Endothelial cell (in vitro differentiated cells): ENCODE measurements around the gene USP25. TPM values are rescaled to one million over a fixed set of nuclear protein-coding genes. Genes with fewer than 3 reads are reported as not detected.

ENCODE experiments used
- DNase-seq: peaks from one replicate; pipeline ENCODE4 v3.0.0; 2021; ENCODE audit warnings: low spot score
- H3K27ac Mint-ChIP-seq: one replicate; pipeline ENCODE4 v1.8.0; 2021; ENCODE audit warnings: mixed read lengths, inconsistent platforms; ENCODE audit not compliant: unreplicated experiment
- H3K27me3 Mint-ChIP-seq: one replicate; pipeline ENCODE4 v1.8.0; 2021; ENCODE audit warnings: mild to moderate bottlenecking, moderate library complexity, mixed read lengths, inconsistent platforms; ENCODE audit not compliant: unreplicated experiment
- H3K36me3 Mint-ChIP-seq: one replicate; pipeline ENCODE4 v1.8.0; 2021; ENCODE audit warnings: mild to moderate bottlenecking, low read depth, mixed read lengths, inconsistent platforms; ENCODE audit not compliant: unreplicated experiment
- H3K4me1 Mint-ChIP-seq: one replicate; pipeline ENCODE4 v1.8.0; 2021; ENCODE audit warnings: mild to moderate bottlenecking, mixed read lengths, inconsistent platforms; ENCODE audit not compliant: unreplicated experiment
- H3K4me3 Mint-ChIP-seq: one replicate; pipeline ENCODE4 v1.8.0; 2021; ENCODE audit warnings: mild to moderate bottlenecking, mixed read lengths, inconsistent platforms; ENCODE audit not compliant: unreplicated experiment
- H3K9me3 Mint-ChIP-seq: one replicate; pipeline ENCODE4 v1.8.0; 2021; ENCODE audit warnings: mixed read lengths, inconsistent platforms; ENCODE audit not compliant: unreplicated experiment
- total RNA-seq: library from RNA; stranded (reverse); fragmentation: NEBNext Ultra II Directional; extraction: Animal tissue kit (Norgen Biotek cat#: 25700); gene quantifications from one replicate; pipeline ENCODE4 v1.2.1, GENCODE V29; 2021; ENCODE audit not compliant: unreplicated experiment
- TF ChIP-seq, protein P1 (sequence below): fragments of 200-600 bp; sonication (generic); IDR thresholded peaks from one replicate; pipeline ENCODE4 v1.5.0; 2021; ENCODE audit warnings: antibody characterized with exemption; ENCODE audit not compliant: unreplicated experiment

Gene USP25
- total RNA-seq, 1 donor from 2014 or later, result 38.0 TPM

DNA sequence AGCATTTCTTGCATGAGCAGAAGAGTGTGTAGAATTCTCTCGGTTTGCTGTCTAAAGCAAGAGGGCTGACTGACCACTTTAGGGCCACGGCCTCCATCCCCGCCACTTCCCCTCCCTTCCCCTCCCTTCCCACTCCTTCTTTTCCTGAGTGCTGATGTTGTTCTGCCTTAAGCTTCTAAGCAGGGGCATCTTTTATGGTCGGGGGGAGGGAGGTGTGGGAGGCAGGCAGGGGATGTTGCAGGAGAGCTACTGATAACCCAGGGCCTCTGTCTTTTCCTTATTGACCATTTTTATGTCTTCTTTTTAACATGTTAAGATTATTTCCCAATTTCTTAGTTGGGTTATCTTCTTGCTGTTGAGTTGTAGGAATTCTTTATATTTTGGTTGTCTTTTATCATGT lies 15.1 kb downstream of the USP25 start:
- Mint-ChIP-seq H3K4me1 (peaks cover 34% of the 10 kb centered on the region), H3K27ac (no peak overlapping the region), H3K4me3 (no peak overlapping the region), H3K36me3 (peaks cover 9% of the 10 kb centered on the region), H3K27me3 (peaks cover 5% of the 10 kb centered on the region), H3K9me3 (no peaks in the 10 kb centered on the region)
- DNase-seq, result no peak
- TF ChIP-seq, protein P1, sequence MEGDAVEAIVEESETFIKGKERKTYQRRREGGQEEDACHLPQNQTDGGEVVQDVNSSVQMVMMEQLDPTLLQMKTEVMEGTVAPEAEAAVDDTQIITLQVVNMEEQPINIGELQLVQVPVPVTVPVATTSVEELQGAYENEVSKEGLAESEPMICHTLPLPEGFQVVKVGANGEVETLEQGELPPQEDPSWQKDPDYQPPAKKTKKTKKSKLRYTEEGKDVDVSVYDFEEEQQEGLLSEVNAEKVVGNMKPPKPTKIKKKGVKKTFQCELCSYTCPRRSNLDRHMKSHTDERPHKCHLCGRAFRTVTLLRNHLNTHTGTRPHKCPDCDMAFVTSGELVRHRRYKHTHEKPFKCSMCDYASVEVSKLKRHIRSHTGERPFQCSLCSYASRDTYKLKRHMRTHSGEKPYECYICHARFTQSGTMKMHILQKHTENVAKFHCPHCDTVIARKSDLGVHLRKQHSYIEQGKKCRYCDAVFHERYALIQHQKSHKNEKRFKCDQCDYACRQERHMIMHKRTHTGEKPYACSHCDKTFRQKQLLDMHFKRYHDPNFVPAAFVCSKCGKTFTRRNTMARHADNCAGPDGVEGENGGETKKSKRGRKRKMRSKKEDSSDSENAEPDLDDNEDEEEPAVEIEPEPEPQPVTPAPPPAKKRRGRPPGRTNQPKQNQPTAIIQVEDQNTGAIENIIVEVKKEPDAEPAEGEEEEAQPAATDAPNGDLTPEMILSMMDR, result no peak

GRCh38 chr21:15748586-15748985 lies 18.8 kb downstream of the USP25 start:
- Mint-ChIP-seq H3K4me1 (peaks cover 9% of the 10 kb centered on the region), H3K27ac (no peak overlapping the region)

DNA sequence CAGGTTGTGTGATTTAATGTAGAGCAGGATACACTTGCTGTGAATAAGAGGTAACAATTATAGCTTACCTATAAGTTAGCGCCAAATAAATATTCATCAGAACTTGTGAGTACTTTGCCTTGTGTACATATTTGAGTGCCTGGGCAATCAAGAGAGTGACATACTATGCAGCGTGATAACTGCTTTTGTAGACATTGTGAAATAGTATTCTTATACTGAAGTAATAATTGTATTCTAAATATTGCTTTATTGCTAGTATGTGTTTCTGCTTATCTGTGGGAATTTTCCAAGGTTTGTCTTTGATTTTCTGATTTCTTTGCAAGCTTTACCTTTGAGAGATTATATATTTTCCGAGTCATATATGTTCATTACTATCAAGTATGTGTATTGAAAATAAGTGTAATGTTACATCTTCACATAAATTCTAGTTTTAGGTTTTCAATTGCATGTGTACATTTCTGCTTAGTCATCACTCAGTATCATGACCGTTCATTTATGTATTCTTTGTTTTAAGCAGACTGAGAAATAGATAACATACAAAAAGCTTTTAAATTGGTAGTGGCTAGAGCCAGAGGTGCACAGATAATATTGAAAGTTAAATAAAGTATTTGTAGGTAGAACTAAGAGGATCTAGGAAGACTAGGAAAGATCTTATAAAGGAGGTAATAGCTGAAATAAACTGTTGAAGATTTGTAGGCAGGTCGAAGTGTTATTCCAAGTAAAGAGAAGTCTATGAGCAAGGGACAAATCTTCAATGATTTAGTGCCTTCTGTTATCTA lies 19.5 kb downstream of the USP25 start:
- DNase-seq, result no peak
- Mint-ChIP-seq H3K36me3 (no peaks in the 10 kb centered on the region), H3K9me3 (no peaks in the 10 kb centered on the region), H3K27ac (no peak overlapping the region), H3K4me3 (no peak overlapping the region), H3K27me3 (no peaks in the 10 kb centered on the region), H3K4me1 (peaks cover 5% of the 10 kb centered on the region)
- TF ChIP-seq, protein P1, result no peak

More at GRCh38 chr21:15748586-15748985, 18.8 kb downstream of the USP25 start:
- DNase-seq, result no peak
- no peak overlapping the region for H3K4me3 Mint-ChIP-seq
- H3K27me3 Mint-ChIP-seq, result no peaks in the 10 kb centered on the region
- TF ChIP-seq, protein P1, result no peak
- no peaks in the 10 kb centered on the region for H3K9me3 Mint-ChIP-seq
- H3K36me3 Mint-ChIP-seq, result no peaks in the 10 kb centered on the region

DNA sequence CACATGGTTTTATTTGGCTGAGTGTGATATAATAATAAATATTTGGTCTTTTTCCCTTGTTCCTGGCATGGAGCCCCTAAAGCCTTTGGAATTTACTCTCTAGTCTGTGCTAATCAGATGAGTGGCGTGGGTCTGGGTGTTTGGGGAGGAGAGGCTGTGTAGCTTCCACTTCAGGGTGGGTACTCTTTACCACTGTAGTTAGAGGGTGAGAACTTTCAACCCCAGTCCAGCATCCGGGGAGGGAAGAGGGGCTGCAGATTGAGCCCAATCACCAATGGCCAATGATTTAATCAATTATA lies 20.0 kb downstream of the USP25 start:
- H3K36me3 Mint-ChIP-seq, result no peaks in the 10 kb centered on the region
- no peaks in the 10 kb centered on the region for H3K9me3 Mint-ChIP-seq
- TF ChIP-seq, protein P1, result no peak
- no peak for DNase-seq
- peaks cover 7% of the 10 kb centered on the region for H3K4me1 Mint-ChIP-seq
- H3K27me3 Mint-ChIP-seq, result no peaks in the 10 kb centered on the region
- no peak overlapping the region for H3K4me3 Mint-ChIP-seq
- no peak overlapping the region for H3K27ac Mint-ChIP-seq

- TF ChIP-seq, protein P1, result no peak
- H3K4me3 Mint-ChIP-seq, result no peak overlapping the region
- no peak overlapping the region for H3K27ac Mint-ChIP-seq
- no peaks in the 10 kb centered on the region for H3K27me3 Mint-ChIP-seq
- peaks cover 13% of the 10 kb centered on the region for H3K4me1 Mint-ChIP-seq
- no peak for DNase-seq
- no peaks in the 10 kb centered on the region for H3K9me3 Mint-ChIP-seq
- H3K36me3 Mint-ChIP-seq, result no peaks in the 10 kb centered on the region
Measured at GRCh38 chr21:15751037-15751436, 21.3 kb downstream of the USP25 start.
